B cell (primary cell): ENCODE data around the gene PGK1.
"Not testable (repeated sequence)": the region's sequence is repeated elsewhere in the genome, so short reads cannot be mapped to it uniquely, and the experiment has no call there.

ENCODE experiments used
- CTCF ChIP-seq: fragments of 200-600 bp; IDR thresholded peaks from one replicate; pipeline ENCODE4 v1.8.0; 2022; ENCODE audit warnings: antibody characterized with exemption, mild to moderate bottlenecking
- EZH2 ChIP-seq: IDR thresholded peaks from 2 replicates; pipeline ENCODE4 v1.6.1; 2012; ENCODE audit warnings: borderline replicate concordance, low read depth, mild to moderate bottlenecking, moderate library complexity, low read length; ENCODE audit not compliant: insufficient read depth, poor library complexity, severe bottlenecking

- not testable (repeated sequence) for TF ChIP-seq CTCF, EZH2
Observed at GRCh38 chrX:78163175-78163574, 59.1 kb downstream of the PGK1 start.
